Limb (tissue), 2 donors: ENCODE data around the gene TAF5L.
A peak's percentile ranks its signal among the peaks of the same experiment; 100 is the strongest.

ENCODE experiments used
- DNase-seq, 2 donors: peaks; one replicate each; pipeline ENCODE4 v3.0.0-alpha.2; 2016; ENCODE audit errors: extremely low spot score in 2 of 2

TAF5L gene

DNA sequence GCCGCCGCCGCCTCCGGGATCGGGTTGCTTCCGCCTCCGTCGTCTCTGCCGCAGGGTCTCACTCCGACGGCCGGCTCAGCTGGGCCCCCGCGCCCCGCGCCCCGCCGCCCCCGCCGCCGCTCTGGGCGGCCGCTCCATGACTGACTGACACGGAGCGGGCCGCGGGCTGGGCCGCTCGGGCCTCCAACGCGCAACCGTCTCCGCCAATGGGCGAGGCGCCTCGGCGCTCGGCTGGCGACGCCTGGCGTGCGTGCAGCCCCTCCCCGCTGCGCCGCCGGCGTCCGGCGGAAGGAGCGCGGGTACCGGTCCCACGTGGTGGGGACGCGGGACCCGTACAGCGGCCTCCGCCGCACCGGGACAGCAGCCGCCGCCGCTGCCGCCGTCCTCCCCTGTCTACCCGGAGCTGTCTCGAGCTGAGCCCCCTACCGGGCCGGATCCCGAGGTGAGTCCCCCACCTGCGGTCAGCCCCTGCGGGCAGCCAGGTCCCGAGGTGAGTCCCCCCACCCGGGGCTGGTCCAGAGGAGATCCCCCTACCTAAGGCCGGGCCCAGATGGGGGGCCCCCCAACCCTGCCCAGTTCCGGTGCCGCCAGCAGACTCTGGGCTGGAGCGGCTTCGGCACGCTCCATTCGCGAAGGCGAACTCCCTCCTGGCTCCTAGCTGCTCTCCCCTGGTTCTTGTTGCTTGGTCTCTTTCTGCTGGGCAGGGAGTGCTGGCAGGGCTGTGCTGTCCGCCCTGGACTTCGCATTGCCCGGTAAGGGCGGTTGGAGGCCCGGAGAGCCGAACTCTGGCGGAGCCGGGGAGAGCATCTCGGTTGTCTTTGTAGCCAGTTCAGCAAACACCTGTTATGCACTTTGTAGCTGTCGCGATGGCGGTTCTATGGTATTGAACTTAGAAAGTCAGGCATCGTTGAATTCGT is at the start of gene TAF5L, which contains the start of gene URB2:
Gene TAF5L (minus strand): TSS at position 208 of the 917 bp plus-strand sequence. CDS start 11,640 bp downstream, outside the sequence.
Gene URB2 (plus strand): TSS at position 333 of the 917 bp plus-strand sequence. CDS start 1,387 bp downstream, outside the sequence.
- DNase-seq, result peak; percentile 85 to 92

- no peak for DNase-seq
Observed at GRCh38 chr1:229675396-229675795, 49.5 kb upstream of the TAF5L start.

DNA sequence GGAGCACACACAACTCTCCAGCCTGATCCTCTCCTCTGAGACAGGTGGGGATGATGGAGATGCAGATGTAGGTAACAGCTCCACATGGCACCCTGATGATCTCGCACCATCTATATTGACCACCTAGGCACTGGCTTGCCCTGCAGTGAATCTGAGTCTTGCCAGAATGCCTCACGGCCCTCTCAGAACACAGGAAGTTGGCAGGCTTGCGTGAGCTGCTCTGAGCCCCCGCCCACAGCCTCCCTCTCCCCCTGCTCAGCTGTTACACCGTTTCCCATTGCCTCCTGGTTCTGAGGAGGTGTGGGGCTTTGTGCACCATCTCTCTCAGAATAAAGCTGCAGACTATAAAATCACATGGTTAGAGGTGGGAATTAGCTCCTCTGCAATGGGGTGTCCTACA is 48.1 kb upstream of the TAF5L start:
- no peak for DNase-seq

DNA sequence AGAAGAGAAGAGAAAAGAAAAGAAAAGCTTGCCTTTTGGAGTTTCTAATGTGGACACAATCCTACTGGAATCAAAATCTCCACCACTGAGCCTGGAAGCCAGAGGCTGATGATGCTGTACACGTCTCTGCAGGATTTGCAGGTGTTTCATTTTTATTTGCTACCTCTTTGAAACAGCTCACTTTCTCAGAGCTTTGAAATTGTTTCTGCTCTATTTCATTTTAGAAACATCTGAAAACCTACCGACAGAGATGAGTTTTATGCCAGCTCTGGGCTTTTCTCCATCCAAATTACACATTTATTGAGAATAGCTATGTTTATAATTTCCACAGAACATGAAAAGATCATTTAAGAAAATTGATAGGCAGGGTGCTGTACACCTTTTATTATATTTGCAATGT is 46.3 kb upstream of the TAF5L start:
- no peak for DNase-seq

DNA sequence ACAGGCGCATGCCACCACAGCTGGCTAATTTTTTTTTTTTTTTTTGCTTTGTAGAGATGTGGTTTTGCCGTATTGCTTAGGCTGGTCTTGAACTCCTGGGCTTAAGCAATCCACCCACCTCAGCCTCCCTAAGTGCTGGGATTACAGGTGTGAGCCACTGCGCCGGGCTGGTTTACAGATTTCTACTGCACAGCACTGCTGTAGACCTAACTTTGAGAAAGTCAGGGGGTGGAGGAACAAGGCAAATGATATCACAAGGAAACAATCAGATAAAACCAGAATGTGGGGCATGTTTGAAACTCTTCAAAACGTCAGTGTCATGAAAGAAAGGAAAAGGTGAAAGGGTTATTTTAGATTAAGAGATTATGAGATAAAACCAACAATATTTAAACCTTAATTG is 45.4 kb upstream of the TAF5L start:
- DNase-seq, result no peak

GRCh38 chr1:229669333-229669732 is 43.4 kb upstream of the TAF5L start:
- DNase-seq, result no peak

DNA sequence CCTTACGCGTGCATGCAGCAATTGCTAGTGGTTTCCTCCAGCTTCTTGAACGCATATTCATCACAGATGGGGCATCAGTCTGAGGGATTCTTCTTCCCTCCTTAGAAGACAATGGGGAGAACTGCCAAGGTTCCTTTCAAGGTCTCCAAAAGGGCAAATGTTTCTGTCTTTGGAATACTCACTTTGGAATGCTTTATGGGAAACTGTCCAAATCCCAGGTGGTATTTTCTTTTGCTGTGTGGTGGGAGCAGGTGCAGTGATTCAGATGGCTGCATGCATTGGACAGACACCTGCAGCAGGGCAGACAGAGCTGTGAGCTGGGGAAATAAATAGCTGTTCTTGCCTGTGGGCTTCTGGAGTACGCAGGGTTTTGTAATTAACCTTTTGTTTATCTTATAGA is 40.7 kb upstream of the TAF5L start:
- DNase-seq, result no peak

DNA sequence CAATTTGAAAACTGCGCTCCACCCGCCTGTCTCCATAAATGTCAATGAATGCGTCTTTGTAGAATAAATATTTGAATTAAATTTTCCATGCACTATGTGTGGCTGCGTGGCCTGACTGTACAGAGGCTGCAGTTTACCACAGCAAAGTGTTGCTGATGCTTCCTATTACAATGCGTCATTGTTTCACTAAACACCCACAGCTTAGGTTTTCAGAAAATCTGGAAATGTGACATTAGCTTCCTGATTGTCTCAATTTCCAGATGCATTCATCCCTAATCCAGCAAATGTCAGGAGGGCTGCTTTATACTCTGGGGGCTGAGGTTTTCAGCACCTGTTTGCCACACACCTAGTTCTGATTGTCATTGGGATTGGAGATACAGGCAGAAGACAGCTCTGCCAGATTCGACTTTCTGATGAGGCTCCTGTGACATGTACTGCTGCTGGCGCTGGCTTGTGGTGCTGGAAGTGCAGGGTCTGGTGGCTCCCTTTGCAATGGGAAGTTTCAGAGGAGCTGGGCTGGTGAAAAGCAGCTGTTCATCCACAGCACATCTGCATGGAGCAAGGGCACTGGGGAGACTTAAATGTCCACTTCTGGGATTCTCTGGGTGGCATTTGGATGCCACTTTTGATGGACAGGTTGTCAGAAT is 40.1 kb upstream of the TAF5L start:
- DNase-seq, result no peak

- DNase-seq, result peak in 1 of 2 donors; percentile 36
Observed at GRCh38 chr1:229664133-229664689, 38.3 kb upstream of the TAF5L start.

DNA sequence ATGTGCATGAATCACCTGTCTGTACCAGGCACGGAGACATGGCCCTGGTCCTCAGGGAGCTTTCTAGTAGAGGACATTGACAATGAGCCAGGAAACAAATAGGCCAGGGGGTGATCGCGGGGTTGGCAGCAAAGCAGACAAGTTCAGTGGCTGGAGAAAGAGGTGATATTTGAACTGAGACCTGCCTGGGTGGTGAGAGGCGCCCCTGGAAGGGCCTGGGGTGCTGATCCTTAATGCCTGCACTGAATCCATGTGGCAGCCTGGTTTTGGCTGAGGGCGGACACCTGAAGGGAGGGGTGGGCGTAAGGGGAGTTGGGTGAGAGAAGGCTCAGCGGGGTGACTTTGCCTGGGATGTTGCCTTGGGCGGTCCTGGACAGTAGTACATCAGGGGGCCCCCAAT is 36.0 kb upstream of the TAF5L start:
- no peak for DNase-seq

DNA sequence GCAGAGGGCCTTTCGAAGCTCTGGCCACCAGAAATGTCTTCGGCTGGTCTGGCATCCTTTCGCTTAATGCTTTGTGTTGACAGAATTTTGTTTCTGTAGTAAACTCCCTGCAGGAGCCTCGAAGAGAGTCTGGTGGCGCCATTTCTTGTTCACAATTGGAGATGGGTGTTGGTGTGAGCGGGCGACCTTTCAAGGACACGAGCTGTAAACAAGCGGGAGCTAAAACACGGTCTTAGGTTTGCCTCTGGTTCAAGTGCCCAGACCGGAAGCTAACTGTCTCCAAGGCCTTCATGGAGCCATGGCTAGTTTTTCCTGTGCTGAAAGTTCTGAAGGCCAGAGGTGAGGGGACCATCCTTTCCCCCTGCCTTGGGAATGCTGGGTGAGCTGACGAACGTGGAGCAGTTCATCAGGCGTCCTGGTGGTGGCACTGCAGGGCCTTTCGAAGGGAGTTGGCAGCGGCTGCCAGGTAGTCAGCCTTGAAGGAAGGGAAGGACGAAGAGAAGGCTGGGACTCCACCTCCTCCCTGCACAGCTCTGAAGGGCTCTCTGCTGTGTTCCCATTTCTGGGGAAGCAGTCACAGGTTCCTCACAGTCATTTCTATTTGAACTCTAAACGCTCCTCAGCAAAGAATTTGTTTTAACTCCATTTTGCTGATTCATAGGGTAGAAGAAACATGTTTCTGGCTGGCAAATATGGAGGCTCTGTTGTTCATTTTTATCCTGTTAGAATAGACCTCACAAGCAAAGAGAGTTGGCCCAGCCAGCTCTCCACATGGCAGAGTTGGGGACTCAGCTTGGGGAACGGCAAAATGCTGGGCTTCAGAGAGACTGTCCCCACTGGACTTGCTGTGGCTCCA is 35.3 kb upstream of the TAF5L start:
- peak; percentile 73 to 87 for DNase-seq

DNA sequence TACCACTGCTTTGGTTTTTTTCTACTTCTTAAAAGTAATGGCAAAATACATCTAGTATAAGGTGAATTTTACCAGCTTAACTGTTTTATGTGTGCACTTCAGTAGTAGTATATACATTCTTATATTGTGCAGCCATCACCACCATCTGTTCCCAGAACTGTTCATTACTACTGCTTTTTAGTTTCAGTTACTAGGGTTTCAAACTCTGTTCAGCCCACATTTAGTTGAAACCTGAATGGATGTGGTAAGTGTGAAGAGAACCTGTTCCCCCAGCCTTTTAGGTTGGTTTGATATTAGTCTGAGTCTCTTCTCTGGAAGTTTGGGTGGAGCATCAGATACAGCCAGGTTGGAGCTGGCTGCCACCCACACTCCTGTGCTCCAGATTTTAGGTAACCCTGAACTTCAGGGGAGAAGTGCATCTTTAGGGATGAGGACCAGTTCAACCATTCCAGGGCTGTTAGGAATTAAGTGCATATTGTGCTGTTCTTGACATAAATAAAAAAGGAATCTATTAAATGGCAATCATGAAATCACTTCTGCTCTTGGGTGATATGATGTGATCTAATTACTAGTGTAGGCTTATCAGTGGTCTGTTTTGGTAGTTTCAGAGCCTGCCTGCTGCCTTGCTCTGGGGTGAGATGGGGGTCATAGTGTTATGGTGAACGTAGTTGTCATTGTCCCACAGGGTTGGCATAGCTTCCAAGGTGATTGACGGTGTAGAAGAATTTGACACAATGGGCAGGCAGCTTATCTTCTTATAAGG is 32.3 kb upstream of the TAF5L start:
- DNase-seq, result no peak

DNA sequence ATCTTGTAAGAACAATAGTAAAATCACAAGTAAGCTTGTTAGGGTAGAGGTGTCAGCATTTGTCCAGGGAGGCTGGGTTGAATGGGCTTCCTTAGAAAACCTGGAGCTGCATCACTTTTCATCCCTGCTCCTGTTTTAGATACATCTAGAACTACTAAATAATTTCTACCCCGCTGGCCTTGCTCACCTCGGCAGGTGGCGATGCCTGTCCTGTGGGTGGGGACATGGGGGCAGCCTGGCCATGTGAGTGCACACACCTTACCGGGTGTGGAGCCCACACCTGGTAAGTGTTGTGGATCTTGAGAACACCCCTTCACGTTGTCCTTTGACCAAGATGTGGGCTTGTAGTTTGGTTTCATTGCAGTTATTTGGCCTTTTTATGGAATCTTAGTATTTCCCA is 29.9 kb upstream of the TAF5L start:
- no peak for DNase-seq

- DNase-seq, result no peak
Observed at GRCh38 chr1:229653420-229653819, 27.5 kb upstream of the TAF5L start.

DNA sequence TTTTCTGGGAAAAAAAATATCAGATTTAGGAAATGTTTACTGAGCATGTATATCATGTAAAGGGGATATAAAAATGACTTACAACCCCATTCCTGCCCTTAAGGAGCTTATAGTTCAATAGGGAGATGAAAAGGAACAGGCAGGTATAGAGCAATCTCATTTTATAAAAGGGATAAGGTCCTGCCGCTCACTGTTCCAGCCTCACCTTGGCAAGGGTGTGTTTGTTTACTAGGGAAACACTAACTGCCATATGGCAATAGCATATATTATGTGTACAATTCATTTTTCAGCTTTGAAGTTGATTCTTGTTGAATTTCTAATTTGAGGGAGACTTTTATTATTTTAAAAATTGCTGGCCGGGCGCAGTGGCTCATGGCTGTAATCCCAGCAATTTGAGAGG is 25.6 kb upstream of the TAF5L start:
- DNase-seq, result no peak

- no peak for DNase-seq
Observed at GRCh38 chr1:229650045-229650444, 24.1 kb upstream of the TAF5L start.

- DNase-seq, result no peak
Observed at GRCh38 chr1:229648406-229648805, 22.5 kb upstream of the TAF5L start.

GRCh38 chr1:229645324-229645993 is 19.5 kb upstream of the TAF5L start:
- no peak for DNase-seq

- no peak for DNase-seq
Observed at GRCh38 chr1:229643996-229644745, 18.2 kb upstream of the TAF5L start.
